HEK293 (cell line): Measurements from ENCODE around the gene CELA1.

Source experiments
- GLI2 ChIP-seq: fragments of 450-650 bp; formaldehyde crosslinking; IDR thresholded peaks from 2 replicates; pipeline ENCODE4; 2017; ENCODE audit warnings: missing biosample characterization, missing genetic modification characterization, low read depth, borderline replicate concordance
- PRDM1 ChIP-seq: fragments of 450-650 bp; formaldehyde crosslinking; IDR thresholded peaks from 2 replicates; pipeline ENCODE4; 2016; ENCODE audit warnings: missing biosample characterization, missing genetic modification characterization
- SP7 ChIP-seq: fragments of 450-650 bp; formaldehyde crosslinking; IDR thresholded peaks from 2 replicates; pipeline ENCODE4 v1.5.1; 2016; ENCODE audit warnings: missing biosample characterization, missing genetic modification characterization
- ZNF121 ChIP-seq: fragments of 450-650 bp; formaldehyde crosslinking; IDR thresholded peaks from 2 replicates; pipeline ENCODE4 v1.5.1; 2016; ENCODE audit warnings: missing biosample characterization, missing genetic modification characterization
- ZNF585B ChIP-seq: fragments of 450-650 bp; formaldehyde crosslinking; IDR thresholded peaks from 2 replicates; pipeline ENCODE4 v1.5.1; 2016; ENCODE audit warnings: missing biosample characterization, missing genetic modification characterization
- ZNF623 ChIP-seq: fragments of 450-650 bp; formaldehyde crosslinking; IDR thresholded peaks from 2 replicates; pipeline ENCODE4 v1.5.1; 2016; ENCODE audit warnings: missing biosample characterization, missing genetic modification characterization
- ZNF660 ChIP-seq: fragments of 450-650 bp; IDR thresholded peaks from 2 replicates; pipeline ENCODE4 v1.5.1; 2018; ENCODE audit warnings: missing biosample characterization, mild to moderate bottlenecking, missing genetic modification characterization
- ZNF701 ChIP-seq: fragments of 450-650 bp; formaldehyde crosslinking; IDR thresholded peaks from 2 replicates; pipeline ENCODE4 v1.5.1; 2016; ENCODE audit warnings: missing biosample characterization, missing genetic modification characterization
- ZSCAN30 ChIP-seq: fragments of 450-650 bp; IDR thresholded peaks from 2 replicates; pipeline ENCODE4 v1.5.1; 2018; ENCODE audit warnings: missing biosample characterization, mild to moderate bottlenecking, missing genetic modification characterization, moderate library complexity
- TF ChIP-seq, protein P1 (sequence below): fragments of 450-650 bp; formaldehyde crosslinking; IDR thresholded peaks from 2 replicates; pipeline ENCODE4 v1.5.1; 2017; ENCODE audit warnings: missing biosample characterization, missing genetic modification characterization
- TF ChIP-seq, protein P2 (sequence below): fragments of 450-650 bp; formaldehyde crosslinking; IDR thresholded peaks from 2 replicates; pipeline ENCODE4 v1.5.1; 2017; ENCODE audit warnings: missing biosample characterization, mild to moderate bottlenecking, missing genetic modification characterization, moderate library complexity
- TF ChIP-seq, protein P3 (sequence below): fragments of 450-650 bp; formaldehyde crosslinking; IDR thresholded peaks from 2 replicates; pipeline ENCODE4 v1.5.1; 2016; ENCODE audit warnings: missing biosample characterization, missing genetic modification characterization
- TF ChIP-seq, protein P4 (sequence below): fragments of 450-650 bp; formaldehyde crosslinking; IDR thresholded peaks from 2 replicates; pipeline ENCODE4 v1.5.1; 2016; ENCODE audit warnings: missing biosample characterization, missing genetic modification characterization, borderline replicate concordance

DNA sequence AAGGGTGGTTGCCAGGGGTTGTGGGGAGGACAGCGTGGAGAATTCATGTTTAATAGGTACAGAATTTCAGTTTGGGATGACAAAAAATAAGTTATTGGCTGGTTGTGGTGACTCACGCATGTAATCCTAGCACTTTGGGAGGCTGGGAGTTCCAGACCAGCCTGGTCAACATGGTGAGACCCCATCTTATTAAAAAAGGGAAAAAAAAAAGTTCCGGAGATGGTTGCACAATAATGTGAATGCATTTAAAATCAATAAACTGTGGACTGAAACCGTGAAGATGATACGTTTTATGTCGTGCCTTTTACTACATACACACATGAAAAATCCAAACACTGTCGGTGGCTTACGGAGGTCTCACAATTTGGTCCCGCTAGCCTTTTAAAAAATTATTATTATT lies 24.2 kb upstream of the CELA1 start:
- TF ChIP-seq, protein P1, sequence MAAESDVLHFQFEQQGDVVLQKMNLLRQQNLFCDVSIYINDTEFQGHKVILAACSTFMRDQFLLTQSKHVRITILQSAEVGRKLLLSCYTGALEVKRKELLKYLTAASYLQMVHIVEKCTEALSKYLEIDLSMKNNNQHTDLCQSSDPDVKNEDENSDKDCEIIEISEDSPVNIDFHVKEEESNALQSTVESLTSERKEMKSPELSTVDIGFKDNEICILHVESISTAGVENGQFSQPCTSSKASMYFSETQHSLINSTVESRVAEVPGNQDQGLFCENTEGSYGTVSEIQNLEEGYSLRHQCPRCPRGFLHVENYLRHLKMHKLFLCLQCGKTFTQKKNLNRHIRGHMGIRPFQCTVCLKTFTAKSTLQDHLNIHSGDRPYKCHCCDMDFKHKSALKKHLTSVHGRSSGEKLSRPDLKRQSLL (tag by site-specific recombination): no peak
- no peak for TF ChIP-seq ZNF121 (tag by site-specific recombination)
- TF ChIP-seq ZSCAN30 (tag by site-specific recombination): no peak
- no peak for TF ChIP-seq PRDM1 (tag by site-specific recombination)
- TF ChIP-seq, protein P2, sequence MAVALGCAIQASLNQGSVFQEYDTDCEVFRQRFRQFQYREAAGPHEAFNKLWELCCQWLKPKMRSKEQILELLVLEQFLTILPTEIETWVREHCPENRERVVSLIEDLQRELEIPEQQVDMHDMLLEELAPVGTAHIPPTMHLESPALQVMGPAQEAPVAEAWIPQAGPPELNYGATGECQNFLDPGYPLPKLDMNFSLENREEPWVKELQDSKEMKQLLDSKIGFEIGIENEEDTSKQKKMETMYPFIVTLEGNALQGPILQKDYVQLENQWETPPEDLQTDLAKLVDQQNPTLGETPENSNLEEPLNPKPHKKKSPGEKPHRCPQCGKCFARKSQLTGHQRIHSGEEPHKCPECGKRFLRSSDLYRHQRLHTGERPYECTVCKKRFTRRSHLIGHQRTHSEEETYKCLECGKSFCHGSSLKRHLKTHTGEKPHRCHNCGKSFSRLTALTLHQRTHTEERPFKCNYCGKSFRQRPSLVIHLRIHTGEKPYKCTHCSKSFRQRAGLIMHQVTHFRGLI (tag by site-specific recombination): no peak
- no peak for TF ChIP-seq ZNF623 (tag by site-specific recombination)
- TF ChIP-seq, protein P3, sequence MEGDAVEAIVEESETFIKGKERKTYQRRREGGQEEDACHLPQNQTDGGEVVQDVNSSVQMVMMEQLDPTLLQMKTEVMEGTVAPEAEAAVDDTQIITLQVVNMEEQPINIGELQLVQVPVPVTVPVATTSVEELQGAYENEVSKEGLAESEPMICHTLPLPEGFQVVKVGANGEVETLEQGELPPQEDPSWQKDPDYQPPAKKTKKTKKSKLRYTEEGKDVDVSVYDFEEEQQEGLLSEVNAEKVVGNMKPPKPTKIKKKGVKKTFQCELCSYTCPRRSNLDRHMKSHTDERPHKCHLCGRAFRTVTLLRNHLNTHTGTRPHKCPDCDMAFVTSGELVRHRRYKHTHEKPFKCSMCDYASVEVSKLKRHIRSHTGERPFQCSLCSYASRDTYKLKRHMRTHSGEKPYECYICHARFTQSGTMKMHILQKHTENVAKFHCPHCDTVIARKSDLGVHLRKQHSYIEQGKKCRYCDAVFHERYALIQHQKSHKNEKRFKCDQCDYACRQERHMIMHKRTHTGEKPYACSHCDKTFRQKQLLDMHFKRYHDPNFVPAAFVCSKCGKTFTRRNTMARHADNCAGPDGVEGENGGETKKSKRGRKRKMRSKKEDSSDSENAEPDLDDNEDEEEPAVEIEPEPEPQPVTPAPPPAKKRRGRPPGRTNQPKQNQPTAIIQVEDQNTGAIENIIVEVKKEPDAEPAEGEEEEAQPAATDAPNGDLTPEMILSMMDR (tag by site-specific recombination): no peak
- TF ChIP-seq GLI2: no peak
- no peak for TF ChIP-seq SP7 (tag by site-specific recombination)
- TF ChIP-seq ZNF585B (tag by site-specific recombination): no peak
- no peak for TF ChIP-seq ZNF660 (tag by site-specific recombination)
- TF ChIP-seq, protein P4, sequence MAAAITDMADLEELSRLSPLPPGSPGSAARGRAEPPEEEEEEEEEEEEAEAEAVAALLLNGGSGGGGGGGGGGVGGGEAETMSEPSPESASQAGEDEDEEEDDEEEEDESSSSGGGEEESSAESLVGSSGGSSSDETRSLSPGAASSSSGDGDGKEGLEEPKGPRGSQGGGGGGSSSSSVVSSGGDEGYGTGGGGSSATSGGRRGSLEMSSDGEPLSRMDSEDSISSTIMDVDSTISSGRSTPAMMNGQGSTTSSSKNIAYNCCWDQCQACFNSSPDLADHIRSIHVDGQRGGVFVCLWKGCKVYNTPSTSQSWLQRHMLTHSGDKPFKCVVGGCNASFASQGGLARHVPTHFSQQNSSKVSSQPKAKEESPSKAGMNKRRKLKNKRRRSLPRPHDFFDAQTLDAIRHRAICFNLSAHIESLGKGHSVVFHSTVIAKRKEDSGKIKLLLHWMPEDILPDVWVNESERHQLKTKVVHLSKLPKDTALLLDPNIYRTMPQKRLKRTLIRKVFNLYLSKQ (tag by site-specific recombination): no peak
- no peak for TF ChIP-seq ZNF701 (tag by site-specific recombination)
